NB4 (cell line): ENCODE measurements around the gene ARG1.

ENCODE experiments used
- DNase-seq: peaks from one replicate; pipeline ENCODE4 v3.0.0; 2010; ENCODE audit warnings: low read depth
- H3K4me3 ChIP-seq: one replicate; pipeline ENCODE4 v1.5.1; 2011; ENCODE audit warnings: mild to moderate bottlenecking, low read depth, low read length, moderate library complexity
- CTCF ChIP-seq: IDR thresholded peaks from one replicate; pipeline ENCODE4 v1.5.1; 2012; ENCODE audit warnings: low read depth, low read length
- MAX ChIP-seq: IDR thresholded peaks from 2 replicates; pipeline ENCODE4 v1.6.1; 2011; ENCODE audit warnings: low read depth, low read length
- MYC ChIP-seq: IDR thresholded peaks from 2 replicates; pipeline ENCODE4 v1.6.1; 2011; ENCODE audit warnings: low read depth, low read length
- POLR2A ChIP-seq: IDR thresholded peaks from 2 replicates; pipeline ENCODE4 v1.6.1; 2011; ENCODE audit warnings: mild to moderate bottlenecking; ENCODE audit not compliant: insufficient read length; ENCODE audit errors: extremely low read depth

The ARG1 gene

DNA sequence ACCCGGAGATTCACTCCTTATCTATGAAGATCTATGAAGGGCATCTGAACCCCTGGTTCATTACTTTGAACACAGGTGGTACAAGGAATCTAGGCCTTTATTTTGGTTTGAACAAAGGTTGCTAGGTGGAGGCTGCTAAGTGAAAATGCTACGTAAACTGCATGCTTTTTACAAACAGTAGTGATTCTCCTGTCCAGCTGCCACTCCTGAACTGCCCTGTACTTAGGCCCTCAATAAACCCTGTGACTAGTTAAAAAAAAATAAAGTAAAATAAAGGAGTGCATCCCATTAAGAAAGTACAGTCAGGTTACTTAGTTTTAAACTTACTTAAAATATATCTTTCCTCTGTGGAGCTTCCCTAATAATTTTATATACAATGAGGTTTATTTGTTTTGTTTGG lies 27.7 kb upstream of the ARG1 start:
- no peak for TF ChIP-seq MYC
- TF ChIP-seq CTCF = no peak
- no peak for TF ChIP-seq MAX
- TF ChIP-seq POLR2A = no peak
- no peak for DNase-seq

GRCh38 chr6:131547488-131547887 lies 25.5 kb upstream of the ARG1 start:
- TF ChIP-seq POLR2A (no peak), MAX (no peak), CTCF (no peak), MYC (no peak)
- DNase-seq = no peak
- no peak overlapping the region for H3K4me3 ChIP-seq

More for the DNA sequence above, 27.7 kb upstream of the ARG1 start:
- no peak overlapping the region for H3K4me3 ChIP-seq

GRCh38 chr6:131548441-131548840 lies 24.6 kb upstream of the ARG1 start:
- TF ChIP-seq POLR2A (no peak), CTCF (no peak), MYC (no peak), MAX (no peak)
- H3K4me3 ChIP-seq = no peak overlapping the region
- no peak for DNase-seq

DNA sequence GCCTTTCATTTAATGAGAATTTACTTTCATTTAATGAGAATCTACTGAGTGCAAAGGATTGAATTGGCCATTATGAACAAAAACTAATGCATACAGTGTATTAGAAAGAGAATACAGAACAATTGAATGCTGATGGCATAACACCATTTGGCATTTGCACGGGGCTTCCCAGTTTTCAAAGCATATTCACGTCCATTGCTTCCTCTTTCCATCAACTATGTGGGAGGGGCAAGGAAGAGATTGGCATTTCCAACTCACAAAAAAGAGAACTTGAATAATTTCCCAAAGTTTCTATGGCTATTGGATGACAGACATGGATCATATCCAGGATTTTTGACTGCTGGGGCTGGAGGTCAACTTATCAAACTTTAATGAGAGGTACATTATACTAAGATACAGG lies 23.2 kb upstream of the ARG1 start:
- no peak for TF ChIP-seq CTCF
- TF ChIP-seq MAX = no peak
- TF ChIP-seq POLR2A = no peak
- no peak for TF ChIP-seq MYC
- no peak for DNase-seq
- no peak overlapping the region for H3K4me3 ChIP-seq

DNA sequence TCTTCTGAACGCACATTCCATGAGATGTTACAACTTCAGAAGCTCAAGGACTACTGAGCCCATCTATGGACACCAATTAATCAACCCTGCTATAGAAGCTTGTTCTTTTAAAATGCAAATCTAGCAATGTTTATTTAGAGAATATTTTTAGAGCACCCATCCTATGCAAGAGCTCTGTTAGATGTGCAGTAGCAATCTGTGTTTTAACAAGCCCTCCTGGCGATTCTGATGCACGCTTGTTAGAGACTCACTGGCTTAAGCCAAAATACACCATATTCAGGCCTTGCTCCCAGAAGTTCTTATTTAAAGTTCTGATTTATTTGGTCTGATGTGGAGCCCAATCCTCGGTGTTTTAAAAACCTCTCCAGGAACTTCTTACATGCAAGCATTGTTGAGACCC lies 21.1 kb upstream of the ARG1 start:
- no peak for DNase-seq
- no peak overlapping the region for H3K4me3 ChIP-seq
- TF ChIP-seq POLR2A = no peak
- TF ChIP-seq CTCF = no peak
- no peak for TF ChIP-seq MAX
- no peak for TF ChIP-seq MYC

DNA sequence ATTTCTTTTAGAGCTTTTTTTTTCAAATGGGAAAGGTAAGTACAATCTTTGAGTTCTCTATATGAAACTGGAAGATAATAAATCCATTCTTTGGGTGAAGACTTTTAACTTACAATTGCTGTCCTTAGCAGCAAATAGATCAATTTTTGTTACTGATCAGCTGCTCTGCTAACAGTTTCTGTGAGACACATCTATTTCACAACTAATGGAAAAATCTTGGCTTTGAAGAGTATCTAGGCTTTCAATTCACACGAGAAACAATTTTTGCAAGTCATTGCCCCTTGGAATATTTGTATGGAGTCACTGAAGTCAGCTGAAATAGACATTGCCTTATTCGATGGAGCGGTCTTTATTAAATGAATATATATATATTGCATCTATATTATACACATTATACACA lies 20.5 kb upstream of the ARG1 start:
- H3K4me3 ChIP-seq = no peak overlapping the region
- DNase-seq = no peak
- no peak for TF ChIP-seq MAX
- TF ChIP-seq MYC = no peak
